IMR-90 (cell line): ENCODE results near the gene TSBP1.

Experiments
- BHLHE40 ChIP-seq: fragments of 150-350 bp; IDR thresholded peaks from 2 replicates; pipeline ENCODE4 v1.6.1; 2016; ENCODE audit warnings: mild to moderate bottlenecking, low read depth, low read length
- CEBPB ChIP-seq: IDR thresholded peaks from 2 replicates; pipeline ENCODE4 v1.6.1; 2012; ENCODE audit warnings: low read depth, low read length, improper control_type of control experiment
- CHD1 ChIP-seq: IDR thresholded peaks from 2 replicates; pipeline ENCODE4 v1.6.1; 2012; ENCODE audit warnings: low read depth, low read length, improper control_type of control experiment
- FOS ChIP-seq: fragments of 150-350 bp; IDR thresholded peaks from 2 replicates; pipeline ENCODE4 v1.6.1; 2016; ENCODE audit warnings: low read depth, low read length
- MXI1 ChIP-seq: IDR thresholded peaks from 2 replicates; pipeline ENCODE4 v1.6.1; 2012; ENCODE audit warnings: low read depth, mild to moderate bottlenecking, low read length, moderate library complexity, borderline replicate concordance
- NFE2L2 ChIP-seq: fragments of 150-350 bp; IDR thresholded peaks from 2 replicates; pipeline ENCODE4 v1.6.1; 2016; ENCODE audit warnings: low read depth, mild to moderate bottlenecking, low read length
- POLR2A ChIP-seq: IDR thresholded peaks from 2 replicates; pipeline ENCODE4 v1.6.1; 2012; ENCODE audit warnings: mild to moderate bottlenecking, low read depth, low read length
- RAD21 ChIP-seq: IDR thresholded peaks from 2 replicates; pipeline ENCODE4 v1.6.1; 2012; ENCODE audit warnings: low read length, improper control_type of control experiment
- RCOR1 ChIP-seq: IDR thresholded peaks from 2 replicates; pipeline ENCODE4 v1.6.1; 2012; ENCODE audit warnings: mild to moderate bottlenecking, low read length, improper control_type of control experiment; ENCODE audit not compliant: insufficient replicate concordance
- RFX5 ChIP-seq: IDR thresholded peaks from 2 replicates; pipeline ENCODE4 v1.8.0; 2012; ENCODE audit warnings: low read depth, mild to moderate bottlenecking, low read length, moderate library complexity
- TF ChIP-seq, protein P1 (sequence below): conservative IDR thresholded peaks from 2 replicates; pipeline ENCODE4 v1.5.1; 2012; ENCODE audit warnings: mild to moderate bottlenecking, low read depth, low read length, improper control_type of control experiment
- TF ChIP-seq, protein P2 (sequence below): fragments of 150-350 bp; IDR thresholded peaks from 2 replicates; pipeline ENCODE4 v1.6.1; 2016; ENCODE audit warnings: low read depth, mild to moderate bottlenecking, low read length, moderate library complexity, borderline replicate concordance
- TF ChIP-seq, protein P3 (sequence below): fragments of 150-350 bp; IDR thresholded peaks from 2 replicates; pipeline ENCODE4 v1.6.1; 2017; ENCODE audit warnings: mild to moderate bottlenecking, antibody characterized with exemption, low read length, low read depth

DNA sequence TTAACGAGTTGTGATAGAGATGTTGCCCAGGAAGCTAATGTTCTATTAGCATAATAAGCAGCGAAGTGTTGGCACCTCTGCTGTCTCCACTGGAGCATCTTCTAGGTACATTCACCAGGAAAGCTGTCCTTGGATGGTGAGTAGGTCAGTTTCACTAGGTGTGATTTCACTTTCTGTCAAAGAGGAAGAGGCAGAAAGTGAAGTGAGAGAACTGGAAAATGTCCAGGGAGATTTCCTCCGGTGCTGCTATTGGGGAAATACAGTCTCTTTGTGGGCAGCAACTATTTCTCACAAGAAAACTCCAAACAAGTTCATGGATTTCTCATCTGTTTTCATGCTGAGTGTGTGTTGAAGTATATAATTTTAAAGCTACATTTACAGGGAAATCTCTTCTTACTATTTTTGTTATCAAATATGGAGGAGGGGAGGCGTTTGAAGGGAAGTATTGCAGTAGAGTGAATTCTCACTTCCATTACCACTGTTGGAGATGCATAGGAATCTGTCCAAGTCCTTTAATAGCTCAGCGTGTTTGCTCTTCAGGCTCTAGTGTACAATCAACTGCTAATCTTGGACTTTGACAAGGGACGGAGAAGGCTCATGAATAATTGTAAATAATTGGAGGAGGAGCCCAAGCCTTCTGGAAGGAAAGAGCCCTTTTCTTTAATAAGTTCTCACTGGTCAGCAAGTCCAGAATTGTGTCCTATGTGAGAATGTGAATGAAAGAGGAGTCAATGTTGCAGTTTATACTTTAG, 16.1 kb upstream of the TSBP1 start:
- TF ChIP-seq, protein P1, sequence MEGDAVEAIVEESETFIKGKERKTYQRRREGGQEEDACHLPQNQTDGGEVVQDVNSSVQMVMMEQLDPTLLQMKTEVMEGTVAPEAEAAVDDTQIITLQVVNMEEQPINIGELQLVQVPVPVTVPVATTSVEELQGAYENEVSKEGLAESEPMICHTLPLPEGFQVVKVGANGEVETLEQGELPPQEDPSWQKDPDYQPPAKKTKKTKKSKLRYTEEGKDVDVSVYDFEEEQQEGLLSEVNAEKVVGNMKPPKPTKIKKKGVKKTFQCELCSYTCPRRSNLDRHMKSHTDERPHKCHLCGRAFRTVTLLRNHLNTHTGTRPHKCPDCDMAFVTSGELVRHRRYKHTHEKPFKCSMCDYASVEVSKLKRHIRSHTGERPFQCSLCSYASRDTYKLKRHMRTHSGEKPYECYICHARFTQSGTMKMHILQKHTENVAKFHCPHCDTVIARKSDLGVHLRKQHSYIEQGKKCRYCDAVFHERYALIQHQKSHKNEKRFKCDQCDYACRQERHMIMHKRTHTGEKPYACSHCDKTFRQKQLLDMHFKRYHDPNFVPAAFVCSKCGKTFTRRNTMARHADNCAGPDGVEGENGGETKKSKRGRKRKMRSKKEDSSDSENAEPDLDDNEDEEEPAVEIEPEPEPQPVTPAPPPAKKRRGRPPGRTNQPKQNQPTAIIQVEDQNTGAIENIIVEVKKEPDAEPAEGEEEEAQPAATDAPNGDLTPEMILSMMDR = no peak
- no peak for TF ChIP-seq MXI1
- TF ChIP-seq POLR2A = no peak
- no peak for TF ChIP-seq RAD21
- TF ChIP-seq NFE2L2 = no peak
- TF ChIP-seq, protein P2, sequence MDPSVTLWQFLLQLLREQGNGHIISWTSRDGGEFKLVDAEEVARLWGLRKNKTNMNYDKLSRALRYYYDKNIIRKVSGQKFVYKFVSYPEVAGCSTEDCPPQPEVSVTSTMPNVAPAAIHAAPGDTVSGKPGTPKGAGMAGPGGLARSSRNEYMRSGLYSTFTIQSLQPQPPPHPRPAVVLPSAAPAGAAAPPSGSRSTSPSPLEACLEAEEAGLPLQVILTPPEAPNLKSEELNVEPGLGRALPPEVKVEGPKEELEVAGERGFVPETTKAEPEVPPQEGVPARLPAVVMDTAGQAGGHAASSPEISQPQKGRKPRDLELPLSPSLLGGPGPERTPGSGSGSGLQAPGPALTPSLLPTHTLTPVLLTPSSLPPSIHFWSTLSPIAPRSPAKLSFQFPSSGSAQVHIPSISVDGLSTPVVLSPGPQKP = no peak
- TF ChIP-seq, protein P3, sequence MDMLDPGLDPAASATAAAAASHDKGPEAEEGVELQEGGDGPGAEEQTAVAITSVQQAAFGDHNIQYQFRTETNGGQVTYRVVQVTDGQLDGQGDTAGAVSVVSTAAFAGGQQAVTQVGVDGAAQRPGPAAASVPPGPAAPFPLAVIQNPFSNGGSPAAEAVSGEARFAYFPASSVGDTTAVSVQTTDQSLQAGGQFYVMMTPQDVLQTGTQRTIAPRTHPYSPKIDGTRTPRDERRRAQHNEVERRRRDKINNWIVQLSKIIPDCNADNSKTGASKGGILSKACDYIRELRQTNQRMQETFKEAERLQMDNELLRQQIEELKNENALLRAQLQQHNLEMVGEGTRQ = no peak
- no peak for TF ChIP-seq CEBPB
- TF ChIP-seq FOS = no peak
- TF ChIP-seq BHLHE40 = no peak
- no peak for TF ChIP-seq RFX5
- TF ChIP-seq CHD1 = no peak
- no peak for TF ChIP-seq RCOR1
